ENCODE data around the gene IRF2.

The IRF2 gene

GRCh38 chr4:184450743-184451535 lies 23.4 kb downstream of the IRF2 start:
- DNase-seq (ENCODE audit: low read depth in 1 of 2, low spot score in 1 of 2) = no peak

GRCh38 chr4:184450045-184450444 lies 24.3 kb downstream of the IRF2 start:
- DNase-seq (ENCODE audit: low read depth in 1 of 2, low spot score in 1 of 2) = no peak

- DNase-seq (ENCODE audit: low read depth in 1 of 2, low spot score in 1 of 2) = no peak
These were observed 25.5 kb downstream of the IRF2 start for GRCh38 chr4:184448821-184449220.

GRCh38 chr4:184448141-184448540 lies 26.2 kb downstream of the IRF2 start:
- DNase-seq (ENCODE audit: low read depth in 1 of 2, low spot score in 1 of 2) = no peak

- DNase-seq (ENCODE audit: low read depth in 1 of 2, low spot score in 1 of 2) = no peak
These were observed 26.7 kb downstream of the IRF2 start for GRCh38 chr4:184447664-184448063.

- no peak for DNase-seq (ENCODE audit: low read depth in 1 of 2, low spot score in 1 of 2)
These were observed 28.2 kb downstream of the IRF2 start for GRCh38 chr4:184446132-184446658.

GRCh38 chr4:184444953-184445309 lies 29.4 kb downstream of the IRF2 start:
- no peak for DNase-seq (ENCODE audit: low read depth in 1 of 2, low spot score in 1 of 2)

GRCh38 chr4:184444215-184444952 lies 30.0 kb downstream of the IRF2 start:
- DNase-seq (ENCODE audit: low read depth in 1 of 2, low spot score in 1 of 2) = no peak

- DNase-seq (ENCODE audit: low read depth in 1 of 2, low spot score in 1 of 2) = no peak
These were observed 31.0 kb downstream of the IRF2 start for GRCh38 chr4:184443318-184443717.

GRCh38 chr4:184442314-184442635 lies 32.1 kb downstream of the IRF2 start:
- no peak for DNase-seq (ENCODE audit: low read depth in 1 of 2, low spot score in 1 of 2)

- no peak for DNase-seq (ENCODE audit: low read depth in 1 of 2, low spot score in 1 of 2)
These were observed 32.7 kb downstream of the IRF2 start for GRCh38 chr4:184441461-184442313.

GRCh38 chr4:184440595-184441358 lies 33.6 kb downstream of the IRF2 start:
- DNase-seq (ENCODE audit: low read depth in 1 of 2, low spot score in 1 of 2) = no peak

- no peak for DNase-seq (ENCODE audit: low read depth in 1 of 2, low spot score in 1 of 2)
These were observed 34.3 kb downstream of the IRF2 start for GRCh38 chr4:184439856-184440594.

GRCh38 chr4:184439386-184439785 lies 35.0 kb downstream of the IRF2 start:
- no peak for DNase-seq (ENCODE audit: low read depth in 1 of 2, low spot score in 1 of 2)

GRCh38 chr4:184438375-184438774 lies 36.0 kb downstream of the IRF2 start:
- DNase-seq (ENCODE audit: low read depth in 1 of 2, low spot score in 1 of 2) = no peak

GRCh38 chr4:184437565-184438265 lies 36.6 kb downstream of the IRF2 start:
- no peak for DNase-seq (ENCODE audit: low read depth in 1 of 2, low spot score in 1 of 2)

GRCh38 chr4:184434501-184435066 lies 39.8 kb downstream of the IRF2 start:
- no peak for DNase-seq (ENCODE audit: low read depth in 1 of 2, low spot score in 1 of 2)

- no peak for DNase-seq (ENCODE audit: low read depth in 1 of 2, low spot score in 1 of 2)
These were observed 40.3 kb downstream of the IRF2 start for GRCh38 chr4:184434021-184434420.

GRCh38 chr4:184433258-184433892 lies 41.0 kb downstream of the IRF2 start:
- no peak for DNase-seq (ENCODE audit: low read depth in 1 of 2, low spot score in 1 of 2)
